AML-193 (cell line): ENCODE measurements around the gene ATPAF1.
"Not testable (repeated sequence)": the region's sequence is repeated elsewhere in the genome, so short reads cannot be mapped to it uniquely, and the experiment has no call there.

Source experiments
- DNase-seq, 2 experiments: peaks; one replicate each; lab custom pipeline; 2025; lab: John Stamatoyannopoulos, UW

Gene ATPAF1

GRCh38 chr1:46681333-46682034 lies 13.3 kb upstream of the ATPAF1 start:
- DNase-seq: no peak

- no peak for DNase-seq
Measured at GRCh38 chr1:46679789-46680573, 11.8 kb upstream of the ATPAF1 start.

- DNase-seq: no peak
Measured at GRCh38 chr1:46677339-46677738, 9.2 kb upstream of the ATPAF1 start.

GRCh38 chr1:46676531-46676930 lies 8.4 kb upstream of the ATPAF1 start:
- DNase-seq: no peak

GRCh38 chr1:46675549-46676314 lies 7.6 kb upstream of the ATPAF1 start:
- DNase-seq: no peak

- no peak for DNase-seq
Measured at GRCh38 chr1:46673749-46674182, 5.6 kb upstream of the ATPAF1 start.

- DNase-seq: no peak
Measured at GRCh38 chr1:46672696-46673095, 4.5 kb upstream of the ATPAF1 start.

- no peak for DNase-seq
Measured at GRCh38 chr1:46671554-46671953, 3.4 kb upstream of the ATPAF1 start, which contains the start of gene TEX38. Gene TEX38 (plus strand): TSS chr1:46671854. CDS start chr1:46671935, 81 bp downstream.

GRCh38 chr1:46670134-46670533 lies 2.0 kb upstream of the ATPAF1 start:
- DNase-seq: no peak

GRCh38 chr1:46665983-46666382 lies 2.2 kb downstream of the ATPAF1 start:
- DNase-seq: no peak

GRCh38 chr1:46662919-46663318 lies 5.2 kb downstream of the ATPAF1 start:
- not testable (repeated sequence) for DNase-seq

- DNase-seq: not testable (repeated sequence)
Measured at GRCh38 chr1:46660116-46660515, 8.0 kb downstream of the ATPAF1 start.

GRCh38 chr1:46659307-46659870 lies 8.8 kb downstream of the ATPAF1 start:
- no peak for DNase-seq

GRCh38 chr1:46657775-46658174 lies 10.4 kb downstream of the ATPAF1 start:
- DNase-seq: no peak

- no peak for DNase-seq
Measured at GRCh38 chr1:46656643-46657042, 11.5 kb downstream of the ATPAF1 start.

GRCh38 chr1:46655848-46656247 lies 12.3 kb downstream of the ATPAF1 start:
- DNase-seq: no peak

GRCh38 chr1:46654698-46655097 lies 13.5 kb downstream of the ATPAF1 start:
- not testable (repeated sequence) for DNase-seq

- no peak for DNase-seq
Measured at GRCh38 chr1:46654012-46654411, 14.2 kb downstream of the ATPAF1 start.

GRCh38 chr1:46653405-46653958 lies 14.7 kb downstream of the ATPAF1 start:
- no peak for DNase-seq

GRCh38 chr1:46652321-46653100 lies 15.7 kb downstream of the ATPAF1 start:
- DNase-seq: no peak

GRCh38 chr1:46651152-46651551 lies 17.0 kb downstream of the ATPAF1 start:
- not testable (repeated sequence) for DNase-seq
